Left colon (tissue), 2 donors: ENCODE data around the gene JAK3. TPM values are rescaled to one million over a fixed set of nuclear protein-coding genes. Genes with fewer than 3 reads are reported as not detected.
"Not testable (repeated sequence)": the region's sequence is repeated elsewhere in the genome, so short reads cannot be mapped to it uniquely, and the experiment has no call there.

Experiments
- ATAC-seq: fragments of 200-7000 bp; cut with Tn5 transposase; one replicate; pipeline ENCODE4 v1.9.1; 2020; ENCODE audit warnings: mild to moderate bottlenecking, moderate library complexity
- DNase-seq, 2 donors: peaks; one replicate each; pipeline ENCODE4 v3.0.0-alpha.2; 2020
- intact Hi-C, 2 donors: fragments of 100-400 bp; cut with DNase I in 1 of 2; cut with micrococcal nuclease in 1 of 2; formaldehyde crosslinking; loops; one replicate each; pipeline versions ENCODE4 v1.11.2 to v1.14.0; 2022; cut with DNase I, micrococcal nuclease
- total RNA-seq, 2 donors: library from RNA; stranded (reverse); fragmentation: NEBNext Ultra II Directional; extraction: Animal tissue kit (Norgen Biotek cat#: 25700); gene quantifications; one replicate each; pipeline ENCODE4 v1.2.1, GENCODE V29; 2021
- donor health status: DM: no; HTN: no; CAD: no.
- donor health status: DM: yes; HTN: yes; CAD: no.

The JAK3 gene
- total RNA-seq, 2 donors from 2014 or later: 2.7 to 3.7 TPM

DNA sequence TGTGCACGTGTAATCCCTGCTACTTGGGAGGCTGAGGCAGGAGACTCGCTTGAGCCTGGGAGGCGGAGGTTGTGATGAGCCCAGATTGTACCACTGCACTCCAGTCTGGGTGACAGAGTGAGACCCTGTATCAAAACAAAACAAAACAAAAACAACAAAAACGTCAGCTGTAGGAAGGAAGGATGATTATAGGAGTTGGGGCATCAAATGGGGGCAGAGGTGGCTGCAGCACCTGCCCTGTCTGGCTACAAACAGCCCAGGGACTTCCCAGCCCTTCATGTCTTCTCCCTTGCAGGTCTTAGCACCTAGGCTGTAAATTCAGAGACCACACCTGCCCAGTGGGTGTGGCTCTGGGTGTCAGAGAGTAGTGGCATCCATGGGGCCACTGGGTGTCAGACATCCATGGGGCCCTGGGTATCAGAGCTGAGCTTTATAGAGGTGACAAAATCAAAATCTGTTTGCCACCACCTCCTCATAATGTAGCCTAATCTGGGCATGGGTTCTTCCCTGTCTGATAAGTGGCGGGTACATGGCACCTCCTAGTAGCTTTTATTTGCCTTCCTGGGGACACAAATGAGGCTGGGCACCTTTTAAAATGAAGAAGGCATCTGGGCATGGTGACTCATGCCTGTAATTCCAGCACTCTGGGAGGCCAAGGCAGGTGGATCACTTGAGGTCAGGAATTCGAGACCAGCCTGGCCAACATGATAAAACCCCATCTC is 57.6 kb downstream of the JAK3 start:
- ATAC-seq (peak; percentile 69), DNase-seq (peak; percentile 75 to 89)
- intact Hi-C loops: no loop called here

DNA sequence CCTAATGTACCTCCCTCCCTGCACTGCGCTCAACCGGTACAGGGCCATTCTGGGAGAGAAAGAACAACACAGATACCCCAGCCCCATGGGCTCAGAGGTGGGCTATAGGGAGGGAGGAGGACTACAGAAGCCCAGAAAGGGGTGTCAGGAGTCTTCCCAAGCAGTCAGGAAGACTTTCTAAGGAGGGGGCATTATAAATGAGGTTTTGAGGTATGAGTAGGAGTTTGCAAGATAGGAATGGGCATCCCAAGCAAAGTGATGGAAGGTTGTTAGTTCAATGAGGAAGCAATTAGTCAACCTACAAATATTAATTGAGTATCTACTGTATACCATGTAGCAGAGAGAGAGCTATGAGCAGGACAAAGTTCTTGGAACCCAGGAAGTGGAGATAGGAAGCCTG is 59.1 kb downstream of the JAK3 start:
- ATAC-seq: no peak
- DNase-seq: no peak
- intact Hi-C loops: no loop called here

DNA sequence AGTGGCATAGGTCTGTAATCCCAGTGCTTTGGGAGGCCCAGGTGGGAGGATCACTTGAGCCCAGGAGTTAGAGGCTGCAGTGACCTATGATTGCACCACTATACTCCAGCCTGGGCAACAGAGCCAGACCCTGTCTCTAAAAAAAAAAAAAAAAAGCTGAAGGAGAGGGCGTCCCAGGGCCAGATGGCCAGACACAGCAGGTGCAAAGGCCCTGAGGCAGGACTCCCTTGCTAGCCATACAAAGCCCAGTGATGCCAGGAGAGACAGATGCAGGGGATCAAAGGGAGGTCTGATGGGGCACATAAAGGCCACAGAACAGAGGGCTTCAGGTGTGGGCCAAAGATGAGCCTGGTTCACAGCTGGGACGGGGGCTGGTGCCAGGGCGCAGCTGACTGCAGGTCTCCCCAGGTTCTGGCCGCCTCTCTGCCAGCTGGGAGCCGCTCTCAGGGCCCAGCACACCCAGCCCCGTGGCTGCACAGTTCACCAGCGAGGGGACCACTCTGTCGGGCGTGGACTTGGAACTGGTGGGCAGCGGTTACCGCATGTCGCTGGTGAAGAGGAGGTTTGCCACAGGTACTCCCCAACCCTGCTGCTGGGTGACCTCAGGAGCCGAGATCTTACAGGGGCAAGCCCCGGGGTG is 60.4 kb downstream of the JAK3 start:
- ATAC-seq (no peak), DNase-seq (no peak)
- intact Hi-C loops: no loop called here

DNA sequence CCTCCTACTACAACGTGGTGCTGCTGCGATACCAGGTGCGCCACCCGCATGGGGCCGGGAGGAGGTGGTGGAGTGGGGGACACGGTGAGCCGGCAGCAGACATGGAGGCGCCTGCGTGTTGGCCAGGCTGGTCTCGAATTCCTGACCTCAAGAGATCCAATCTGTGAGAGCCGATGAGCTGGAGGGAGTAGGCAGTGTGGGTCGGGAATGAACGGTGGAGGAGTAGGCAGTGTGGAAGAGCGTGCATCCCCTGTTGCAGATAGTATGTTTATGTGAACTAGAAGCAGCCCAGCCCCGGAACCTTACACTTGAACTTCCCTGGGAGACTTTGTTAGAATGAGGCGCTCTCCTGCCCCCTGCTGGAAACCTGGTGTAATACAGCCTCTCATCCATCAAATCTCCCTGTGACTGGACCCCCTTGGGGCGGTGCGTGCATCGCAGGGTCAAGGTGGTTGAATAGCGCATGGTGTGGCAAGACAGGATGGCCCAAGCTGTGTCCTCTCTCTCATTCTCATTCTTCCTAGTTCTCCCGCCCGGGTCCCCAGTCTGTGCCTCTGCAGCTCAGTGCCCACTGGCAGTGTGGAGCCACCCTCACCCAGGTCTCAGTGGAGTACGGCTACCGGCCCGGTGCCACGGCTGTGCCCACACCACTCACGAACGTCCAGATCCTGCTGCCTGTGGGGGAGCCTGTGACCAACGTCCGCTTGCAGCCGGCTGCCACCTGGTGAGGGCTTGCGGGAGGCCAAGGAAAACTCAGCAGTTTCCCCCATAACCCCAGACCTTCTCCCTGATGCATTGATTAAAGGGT is 63.4 kb downstream of the JAK3 start:
- intact Hi-C loops: no loop called here

DNA sequence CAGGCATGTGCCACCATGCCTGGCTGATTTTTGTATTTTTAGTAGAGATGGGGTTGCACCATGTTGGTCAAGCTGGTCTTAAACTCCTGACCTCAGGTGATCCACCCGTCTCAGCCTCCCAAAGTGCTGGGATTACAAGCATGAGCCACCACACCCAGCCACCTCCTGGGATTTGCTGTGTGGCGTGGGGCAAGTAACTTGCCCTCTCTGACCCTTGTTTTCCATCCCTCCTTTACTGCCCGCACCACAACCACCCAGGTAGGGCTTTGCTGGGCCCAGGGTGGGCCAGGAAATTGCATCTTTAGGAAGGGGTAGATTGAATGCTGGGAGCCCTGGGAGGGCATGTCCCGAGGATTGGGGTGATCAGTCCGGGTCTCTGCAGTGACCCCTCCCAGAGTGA is 64.1 kb downstream of the JAK3 start:
- DNase-seq, intact Hi-C loops, ATAC-seq: not testable (repeated sequence)

More for the DNA sequence above, 63.4 kb downstream of the JAK3 start:
- DNase-seq: peak in 1 of 2 donors; percentile 75
- ATAC-seq: peak; percentile 60

DNA sequence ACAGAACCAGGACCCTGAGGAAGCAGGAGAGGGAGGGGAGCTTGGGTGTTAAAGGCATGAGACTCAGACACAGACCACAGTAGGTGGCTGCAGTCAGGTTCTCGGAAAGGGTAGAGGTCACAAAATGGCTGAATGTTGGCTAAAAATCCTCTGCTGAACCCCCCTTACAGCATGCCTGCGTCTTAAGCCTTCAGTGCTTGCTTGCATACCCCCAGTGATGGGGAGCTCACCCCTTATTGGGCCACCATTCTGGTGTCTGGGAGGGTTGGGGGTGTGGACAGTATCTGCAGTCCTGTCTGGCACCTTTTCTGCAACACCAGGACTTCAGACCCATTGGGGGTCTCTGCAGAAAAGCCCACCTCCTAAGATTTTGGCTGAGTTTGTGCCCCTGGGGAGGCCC is 67.0 kb downstream of the JAK3 start:
- no peak for ATAC-seq
- intact Hi-C loops: no loop called here

DNA sequence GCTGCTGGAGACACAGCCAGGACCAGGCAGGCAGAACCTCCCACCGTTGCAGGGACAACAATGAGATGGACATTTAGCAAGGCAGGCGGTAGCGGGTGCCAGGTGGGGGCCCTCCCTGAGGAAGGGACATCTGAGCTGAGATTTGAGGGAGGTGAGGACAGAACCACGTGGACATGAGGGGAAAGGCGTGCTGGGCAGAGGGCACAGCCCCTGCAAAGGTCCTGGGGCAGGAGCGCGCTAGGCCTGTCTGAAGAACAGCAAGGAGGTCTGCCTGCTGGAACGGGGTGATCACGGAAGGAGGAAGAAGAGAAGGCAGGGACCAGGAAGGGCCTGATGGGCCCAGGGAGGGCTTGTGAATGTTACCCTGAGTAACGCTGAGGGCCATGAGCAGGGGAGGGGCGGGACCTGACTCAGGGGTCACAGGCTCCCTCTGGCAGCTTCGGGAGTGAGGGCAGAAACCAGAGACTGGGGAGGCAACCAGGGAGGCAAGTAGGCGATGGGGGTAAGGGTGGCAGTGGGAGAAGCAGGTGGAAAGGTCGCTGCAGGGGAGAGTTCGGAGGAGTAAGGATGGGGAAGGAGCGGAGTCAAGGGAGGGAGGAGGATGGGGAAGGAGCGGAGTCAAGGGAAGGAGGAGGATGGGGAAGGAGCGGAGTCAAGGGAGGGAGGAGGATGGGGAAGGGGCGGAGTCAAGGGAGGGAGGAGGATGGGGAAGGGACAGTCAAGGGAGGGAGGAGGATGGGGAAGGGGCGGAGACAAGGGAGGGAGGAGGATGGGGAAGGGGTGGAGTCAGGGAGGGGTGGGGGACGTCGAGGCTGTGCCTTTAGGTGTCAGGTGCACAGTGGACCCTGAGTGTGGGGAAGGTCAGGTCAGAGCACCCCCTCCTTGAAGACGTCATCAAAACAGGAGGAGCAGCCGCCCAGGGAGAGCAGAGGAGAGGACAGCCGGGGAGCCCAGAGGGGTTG is 68.5 kb downstream of the JAK3 start:
- intact Hi-C loops: no loop called here
- ATAC-seq: peak; percentile 30
- peak; percentile 43 to 80 for DNase-seq

More for the DNA sequence above, 67.0 kb downstream of the JAK3 start:
- no peak for DNase-seq

DNA sequence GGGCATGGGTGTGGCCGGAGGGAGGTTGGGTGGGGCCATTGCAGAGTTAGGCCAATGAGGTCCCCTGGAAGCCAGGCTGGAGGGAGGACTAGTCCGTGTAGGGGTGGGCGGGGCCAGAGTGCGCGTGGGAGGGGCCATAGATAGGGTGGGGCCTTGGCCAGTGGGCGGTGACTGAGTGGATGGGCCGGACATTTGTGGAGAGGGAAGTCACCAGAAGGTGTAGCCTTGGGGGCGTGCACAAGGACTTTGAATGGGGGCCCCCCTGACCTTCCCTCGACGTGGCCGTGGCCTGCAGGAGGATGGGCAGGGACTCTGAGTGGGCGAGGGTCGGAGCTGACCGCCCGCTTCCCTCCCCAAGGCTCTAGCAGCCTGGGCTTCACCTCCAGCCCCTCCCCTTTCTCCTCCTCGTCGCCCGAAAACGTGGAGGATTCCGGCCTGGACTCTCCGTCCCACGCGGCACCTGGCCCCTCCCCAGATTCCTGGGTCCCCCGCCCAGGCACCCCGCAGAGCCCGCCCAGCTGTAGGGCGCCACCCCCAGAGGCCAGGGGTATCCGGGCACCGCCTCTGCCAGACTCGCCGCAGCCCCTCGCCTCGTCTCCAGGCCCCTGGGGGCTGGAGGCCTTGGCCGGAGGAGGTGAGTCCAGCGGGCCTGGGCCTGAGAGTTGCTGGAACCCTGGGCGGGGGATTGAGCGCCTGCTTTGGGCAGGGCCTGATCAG is 69.4 kb downstream of the JAK3 start:
- intact Hi-C loops: no loop called here
- DNase-seq (peak; percentile 84 to 88), ATAC-seq (peak; percentile 92)

DNA sequence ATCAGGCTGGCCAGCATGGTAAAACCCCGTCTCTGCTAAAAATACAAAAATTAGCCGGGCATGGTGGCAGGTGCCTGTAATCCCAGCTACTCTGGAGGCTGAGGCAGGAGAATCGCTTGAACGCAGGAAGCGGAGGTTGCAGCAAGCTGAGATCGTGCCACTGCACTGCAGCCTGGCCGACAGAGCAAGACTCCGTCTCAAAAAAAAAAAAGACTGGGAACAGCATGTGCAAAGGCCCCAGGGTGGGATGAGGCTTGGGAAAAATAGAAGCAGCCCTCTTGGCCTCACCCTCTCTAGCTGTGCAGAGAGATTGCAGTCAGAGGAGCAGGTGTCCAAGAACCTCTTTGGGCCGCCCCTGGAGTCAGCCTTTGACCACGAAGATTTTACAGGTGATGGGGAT is 69.9 kb downstream of the JAK3 start:
- intact Hi-C loops, ATAC-seq, DNase-seq: not testable (repeated sequence)

DNA sequence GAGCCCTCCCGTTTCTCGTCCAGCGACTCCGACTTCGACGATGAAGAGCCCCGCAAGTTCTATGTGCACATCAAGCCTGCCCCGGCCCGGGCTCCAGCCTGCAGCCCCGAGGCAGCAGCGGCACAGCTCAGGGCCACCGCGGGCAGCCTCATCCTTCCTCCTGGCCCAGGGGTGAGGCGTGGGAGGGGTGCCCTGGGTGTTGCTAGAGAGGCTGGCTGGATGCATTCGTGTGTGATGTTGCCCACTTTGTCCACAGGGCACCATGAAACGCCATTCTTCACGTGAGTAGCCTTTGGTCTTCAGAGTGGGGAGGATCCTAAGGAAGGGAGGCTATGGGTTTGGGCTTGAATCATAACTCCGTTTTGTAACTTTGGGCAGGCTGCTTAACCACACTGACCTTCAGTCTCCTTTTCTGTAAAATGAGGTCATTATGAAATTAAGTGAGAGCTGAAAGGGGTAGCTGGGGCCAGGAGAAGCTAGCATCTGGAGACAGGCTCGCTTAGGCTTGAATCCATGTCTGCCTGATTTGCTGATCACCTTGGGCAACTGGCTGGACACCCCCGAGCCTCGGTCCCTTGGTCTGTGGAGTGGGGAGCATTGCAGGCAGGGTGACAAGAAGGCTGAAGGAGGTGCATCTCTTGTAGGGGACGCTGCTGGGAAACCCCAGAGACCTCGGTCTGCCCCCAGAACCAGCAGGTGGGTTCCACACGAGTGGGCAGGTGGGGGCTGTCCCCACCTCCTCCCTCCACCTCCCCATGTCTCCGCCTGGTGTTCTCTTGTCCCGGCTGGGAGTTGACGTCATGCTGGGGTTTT is 71.6 kb downstream of the JAK3 start:
- DNase-seq (no peak), ATAC-seq (no peak)
- intact Hi-C loops: no loop called here

DNA sequence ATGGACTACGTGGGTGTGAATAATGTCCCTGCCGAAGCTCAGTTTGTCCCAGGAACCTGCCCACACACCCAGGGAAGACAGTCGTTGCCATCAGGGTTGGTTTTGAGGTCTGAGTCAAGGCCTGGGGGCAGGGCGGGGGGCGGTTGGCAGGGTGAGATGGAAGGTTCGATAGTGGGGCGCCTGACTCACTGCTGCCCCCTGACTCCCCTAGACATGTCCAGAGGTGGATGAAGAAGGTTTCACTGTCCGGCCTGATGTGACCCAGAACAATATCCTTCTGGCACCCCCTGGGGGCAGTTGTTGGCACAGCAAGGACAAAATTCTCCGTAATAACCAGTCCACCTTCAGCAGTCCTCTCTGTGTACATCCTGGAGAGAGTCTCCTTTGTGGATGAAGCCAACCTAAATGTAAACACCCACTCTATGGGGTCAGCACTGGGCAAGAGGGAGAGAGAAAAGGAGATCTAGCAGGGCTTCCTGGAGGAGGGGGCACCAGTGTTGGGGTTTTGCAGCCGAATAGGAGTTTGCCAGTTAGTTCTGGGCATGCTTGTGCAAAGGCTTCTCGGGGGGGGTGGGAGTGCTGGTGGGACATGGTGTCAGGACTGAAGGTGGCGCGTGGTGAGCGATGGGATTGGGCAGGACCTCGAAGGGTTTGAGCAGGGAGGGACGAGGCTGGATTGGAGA is 72.4 kb downstream of the JAK3 start:
- ATAC-seq (no peak), DNase-seq (peak in 1 of 2 donors; percentile 51)

More for the DNA sequence above, 72.4 kb downstream of the JAK3 start:
- intact Hi-C loops: no loop called here

Other genes starting within 250 kb of the JAK3 start
- under 1 TPM; 0.24 to 0.28 TPM for gene UNC13A, start 159.6 kb downstream of the JAK3 start, total RNA-seq
- gene MAP1S, start 128.5 kb downstream of the JAK3 start, total RNA-seq: 10 to 100 TPM; 39.9 to 43.5 TPM
- 1 to 10 TPM; 3.0 to 3.1 TPM for gene FCHO1, start 96.5 kb downstream of the JAK3 start, total RNA-seq
- 100 to 1,000 TPM; 152 to 240 TPM for gene B3GNT3, start 52.8 kb downstream of the JAK3 start, total RNA-seq
- not detected for gene INSL3, start 26.5 kb downstream of the JAK3 start, total RNA-seq
- gene RPL18A, start 11.9 kb upstream of the JAK3 start, total RNA-seq: 1,000 to 10,000 TPM; 1,406 to 1,485 TPM
- not detected for gene SLC5A5, start 24.0 kb upstream of the JAK3 start, total RNA-seq
- gene CCDC124, start 85.0 kb upstream of the JAK3 start, total RNA-seq: 10 to 100 TPM; 39.5 to 51.5 TPM
- gene KCNN1, start 119.1 kb upstream of the JAK3 start, total RNA-seq: under 1 TPM in 1 of 2 donors, not detected in 1; 0.14 TPM
- gene ARRDC2, start 160.2 kb upstream of the JAK3 start, total RNA-seq: 10 to 100 TPM; 21.0 to 27.7 TPM
- 1 to 10 TPM in 1 of 2 donors, under 1 TPM in 1; 0.98 to 3.9 TPM for gene IL12RB1, start 239.0 kb upstream of the JAK3 start, total RNA-seq
- 10 to 100 TPM; 33.6 to 38.6 TPM for gene MAST3, start 249.8 kb upstream of the JAK3 start, total RNA-seq